H1 (cell line): Measurements from ENCODE around the gene LSM10. TPM values are rescaled to one million over a fixed set of nuclear protein-coding genes. Genes with fewer than 3 reads are reported as not detected.

Experiments
- CTCF ChIP-seq, 3 experiments: IDR thresholded peaks; 1 replicate in 2 of 3; 2 replicates in 1 of 3; pipeline versions ENCODE4 v1.5.1 to v1.6.1; 2011; ENCODE audit warnings: low read length in 3 of 3, mild to moderate bottlenecking in 3 of 3, inconsistent platforms in 2 of 3, low read depth in 1 of 3, moderate library complexity in 1 of 3; ENCODE audit not compliant: insufficient read depth in 1 of 3; ENCODE audit errors: control extremely low read depth in 1 of 3
- polyA plus RNA-seq, 7 experiments: library from polyadenylated mRNA; depleted of rRNA in 3 of 7; stranded (reverse) in 5 of 7; unstranded in 2 of 7; fragments of >200 nt in 5 of 7; fragments of 200-250 nt in 2 of 7; gene quantifications; 1 replicate in 5 of 7; 2 replicates in 1 of 7; 4 replicates in 1 of 7; pipeline versions ENCODE4 v1.2.1 to v1.2.3, GENCODE V29; 2011 to 2013; ENCODE audit warnings: missing spikeins in 2 of 7, mixed read lengths in 2 of 7
- total RNA-seq: library from RNA; stranded (reverse); fragmentation: NEBNext Ultra II Directional; extraction: Animal tissue kit (Norgen Biotek cat#: 25700); gene quantifications from 2 replicates; pipeline ENCODE4 v1.2.1, GENCODE V29; 2021

The LSM10 gene
- total and polyA plus RNA-seq, 2 of the 8 experiments (the other 6 are each of a cell fraction or from before 2014, with no cell fraction given) = 59.5 to 140 TPM

DNA sequence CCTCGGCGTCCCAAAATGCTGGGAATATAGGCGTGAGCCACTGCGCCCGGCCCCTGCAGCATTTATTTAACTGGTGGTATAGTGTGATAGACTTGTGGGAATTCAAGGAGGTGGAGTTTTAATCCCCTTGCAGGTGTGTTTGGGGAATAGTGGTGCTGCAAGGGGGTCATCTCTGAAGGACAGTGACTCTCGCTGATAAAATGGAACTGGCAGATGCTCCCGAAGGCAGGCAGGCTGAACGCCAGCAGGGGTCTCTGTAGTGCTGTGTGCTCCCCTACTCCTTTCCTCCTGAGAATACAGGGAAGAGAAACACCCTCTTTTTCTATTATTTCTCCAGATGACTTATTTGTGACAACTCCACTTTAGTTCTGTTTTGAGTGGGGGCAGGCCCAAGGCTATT is 48.6 kb upstream of the LSM10 start (continued):
- TF ChIP-seq CTCF (IDR thresholded peaks at IDR 0.05; ENCODE audit: control extremely low read depth in 1 of 3, insufficient read depth in 1 of 3, low read depth in 1 of 3, low read length in 3 of 3) = peak; percentile 67 to 83 (median 80)
- TF ChIP-seq, all 59 proteins: peak for 2
